ENCODE measurements around the gene TMIGD2.
A peak's percentile ranks its signal among the peaks of the same experiment; 100 is the strongest.

Gene TMIGD2

DNA sequence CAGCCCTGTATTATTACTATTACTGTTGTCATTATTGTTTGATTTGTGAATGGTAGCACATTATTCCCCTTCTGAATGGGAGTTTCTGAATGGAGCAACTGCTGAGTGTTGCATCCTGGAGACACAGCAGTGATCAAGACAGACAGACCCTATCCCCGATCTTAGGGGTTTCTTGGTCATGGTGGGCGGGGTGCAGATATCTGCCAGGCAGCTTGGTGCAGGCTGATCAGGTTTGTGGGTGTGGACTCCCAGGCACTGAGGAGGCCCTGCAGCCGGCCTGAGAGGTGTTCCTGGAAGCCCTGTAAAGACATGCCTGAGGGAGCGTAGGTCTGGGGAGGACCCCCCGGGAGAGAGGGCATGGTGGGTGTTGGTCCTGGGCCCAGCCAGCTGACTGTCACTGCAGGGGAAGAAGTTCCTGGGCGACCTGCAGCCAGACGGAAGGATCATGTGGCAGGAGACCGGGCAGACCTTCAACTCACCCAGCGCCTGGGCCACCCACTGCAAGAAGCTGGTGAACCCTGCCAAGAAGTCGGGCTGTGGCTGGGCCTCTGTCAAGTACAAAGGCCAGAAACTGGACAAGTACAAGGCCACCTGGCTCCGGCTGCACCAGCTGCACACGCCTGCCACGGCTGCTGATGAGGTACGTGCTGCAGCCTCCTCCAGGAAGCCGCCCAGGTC lies 43.3 kb upstream of the TMIGD2 start:
- H3K4me3 ChIP-seq (ENCODE audit: control insufficient read depth in 1 of 7, extremely low read depth in 1 of 7, insufficient read depth in 4 of 7, low read depth in 2 of 7, low read length in 6 of 7) = no peak overlapping the region
- 98% methylated on average over 13 of the region's 15 CpGs for WGBS (ENCODE audit: insufficient coverage)
- peaks cover 0 to 17% (median 5%) of the 10 kb centered on the region in 4 experiments for H3K36me3 ChIP-seq (ENCODE audit: control insufficient read depth in 4 of 4, insufficient read depth in 4 of 4, low read length in 3 of 4)
- H3K27me3 ChIP-seq (replicated peaks in 2 of 5; ENCODE audit: control insufficient read depth in 4 of 5, insufficient read depth in 5 of 5, low read length in 4 of 5) = no peaks in the 10 kb centered on the region
- ChIA-PET CTCF (interaction anchor here (4.4 kb wide), 1 partner anchor 78 kb away, joined by 19 read pairs; no protein-coding TSS in a partner anchor), POLR2A (interaction anchor here (1.1 kb wide), 1 partner anchor 7 kb away, joined by 4 read pairs; no protein-coding TSS in a partner anchor)
- no peak for DNase-seq
- H3K27ac ChIP-seq (ENCODE audit: insufficient read depth in 1 of 2, low read depth in 1 of 2, low read length in 2 of 2, poor library complexity in 1 of 2, severe bottlenecking in 2 of 2) = no peak overlapping the region
- H3K9me3 ChIP-seq (ENCODE audit: control extremely low read depth in 1 of 5, control insufficient read depth in 4 of 5, insufficient read depth in 2 of 5, low read depth in 1 of 5, low read length in 4 of 5) = no peaks in the 10 kb centered on the region
- H3K4me1 ChIP-seq (ENCODE audit: control extremely low read depth in 1 of 4, control insufficient read depth in 4 of 4, insufficient read depth in 4 of 4, low read length in 3 of 4) = peaks cover 0 to 25% (median 22%) of the 10 kb centered on the region in 4 experiments

DNA sequence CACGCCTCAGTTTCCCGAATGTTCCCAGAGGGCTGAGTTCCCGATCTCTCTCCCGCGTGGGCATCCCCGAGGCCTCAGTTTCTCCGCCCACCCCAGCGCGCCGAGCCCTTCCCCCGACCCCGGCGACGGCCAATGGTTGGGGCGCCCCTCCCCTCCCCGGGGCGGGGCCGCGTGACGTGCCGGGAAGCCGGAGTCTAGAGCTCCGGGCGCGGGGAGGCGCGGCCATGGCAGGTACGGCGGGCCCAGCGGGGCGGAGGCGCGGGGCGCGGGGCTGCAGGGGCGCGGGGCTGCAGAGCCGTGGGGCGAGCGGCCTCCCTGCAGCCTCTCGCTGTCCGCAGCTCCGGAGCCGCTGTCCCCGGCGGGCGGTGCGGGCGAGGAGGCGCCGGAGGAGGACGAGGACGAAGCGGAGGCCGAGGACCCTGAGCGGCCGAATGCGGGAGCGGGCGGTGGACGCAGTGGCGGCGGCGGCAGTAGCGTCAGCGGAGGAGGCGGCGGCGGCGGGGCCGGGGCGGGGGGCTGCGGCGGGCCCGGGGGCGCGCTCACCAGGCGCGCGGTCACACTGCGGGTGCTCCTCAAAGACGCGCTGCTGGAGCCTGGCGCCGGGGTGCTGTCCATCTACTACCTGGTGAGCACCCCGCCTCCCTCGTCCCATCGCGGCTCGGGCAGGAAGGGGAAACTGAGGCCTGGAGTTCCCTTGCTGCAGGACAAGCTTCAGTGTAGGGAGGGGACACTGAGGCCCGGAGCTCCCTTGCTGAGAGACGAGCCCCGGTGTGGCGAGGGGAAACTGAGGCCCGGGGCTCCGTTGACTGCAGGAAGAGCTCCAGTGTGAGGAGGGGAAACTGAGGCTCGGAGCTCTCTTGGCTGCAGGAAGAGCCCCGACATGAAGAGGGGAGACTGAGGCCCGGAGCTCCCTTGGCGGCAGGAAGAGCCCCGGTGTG lies 41.5 kb upstream of the TMIGD2 start, which contains the start of gene MPND:
Gene MPND, plus strand, starts transcription at position 193 of the 938 bp plus-strand sequence. Its CDS starts 32 bp downstream, at position 225.
- Histone ChIP-seq H3K27me3 (replicated peaks in 2 of 5; ENCODE audit: control insufficient read depth in 4 of 5, insufficient read depth in 5 of 5, low read length in 4 of 5) (no peaks in the 10 kb centered on the region), H3K9me3 (ENCODE audit: control extremely low read depth in 1 of 5, control insufficient read depth in 4 of 5, insufficient read depth in 2 of 5, low read depth in 1 of 5, low read length in 4 of 5) (no peaks in the 10 kb centered on the region), H3K36me3 (ENCODE audit: control insufficient read depth in 4 of 4, insufficient read depth in 4 of 4, low read length in 3 of 4) (peaks cover 0 to 7% (median 4%) of the 10 kb centered on the region in 4 experiments), H3K4me1 (ENCODE audit: control extremely low read depth in 1 of 4, control insufficient read depth in 4 of 4, insufficient read depth in 4 of 4, low read length in 3 of 4) (peaks cover 0 to 27% (median 23%) of the 10 kb centered on the region in 4 experiments), H3K4me3 (ENCODE audit: control insufficient read depth in 1 of 7, extremely low read depth in 1 of 7, insufficient read depth in 4 of 7, low read depth in 2 of 7, low read length in 6 of 7) (peak within 1 kb of the TSS; percentile 56 to 85 (median 75)), H3K27ac (ENCODE audit: insufficient read depth in 1 of 2, low read depth in 1 of 2, low read length in 2 of 2, poor library complexity in 1 of 2, severe bottlenecking in 2 of 2) (peak within 1 kb of the TSS; percentile 60 to 73)
- CTCF ChIA-PET = interaction anchor here (0.9 to 2.4 kb wide), 10 partner anchors 9 to 127 kb away, joined by 3 to 21 read pairs (median 3); no protein-coding TSS in a partner anchor
- peak; percentile 77 to 89 (median 87) for DNase-seq
- WGBS (ENCODE audit: insufficient coverage) = 13% methylated on average over 46 of the region's 101 CpGs
- POLR2A ChIA-PET = interaction anchor here (1.1 to 1.3 kb wide), 3 partner anchors 16 to 97 kb away, joined by 3 to 5 read pairs (median 4); partner anchors contain the start of gene YJU2

DNA sequence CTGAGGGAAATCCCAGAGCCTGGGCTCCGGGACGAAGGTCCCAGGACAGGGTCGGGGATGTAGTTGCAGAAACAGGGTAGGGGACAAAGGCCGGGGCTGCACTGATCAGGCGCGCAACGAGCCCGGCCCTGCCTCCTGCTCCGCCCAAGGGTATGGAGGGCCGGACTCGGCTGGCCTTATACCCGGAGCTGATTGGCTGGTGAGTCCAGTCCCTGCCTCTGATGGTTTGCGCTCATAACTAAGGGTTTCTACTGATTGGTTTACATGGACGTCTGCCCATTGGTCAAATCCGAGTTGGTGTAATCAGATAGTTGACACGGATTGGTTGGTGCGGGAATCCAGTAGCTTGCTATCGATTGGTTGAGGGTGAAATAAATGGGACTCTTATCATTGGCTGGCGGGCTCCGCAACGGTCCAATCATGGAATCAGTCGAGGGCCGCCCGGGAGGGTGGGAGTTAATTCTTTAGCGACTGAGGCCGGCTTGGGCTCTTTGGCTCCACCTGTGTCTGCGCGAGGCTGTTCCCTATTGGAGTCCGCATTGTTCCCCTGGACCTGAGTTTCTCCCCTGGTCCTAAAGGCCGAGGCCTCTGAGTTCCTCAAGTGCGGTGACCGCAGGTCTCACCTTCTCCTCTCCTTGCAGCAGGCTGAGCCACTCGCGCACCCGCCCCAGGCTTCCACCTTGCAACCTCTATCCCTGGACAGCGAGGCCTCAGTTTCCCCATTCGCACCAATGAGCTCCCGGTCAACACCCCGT lies 40.6 kb upstream of the TMIGD2 start:
- Histone ChIP-seq H3K4me3 (ENCODE audit: control insufficient read depth in 1 of 7, extremely low read depth in 1 of 7, insufficient read depth in 4 of 7, low read depth in 2 of 7, low read length in 6 of 7) (peak overlapping the region; percentile 47 to 85 (median 75)), H3K27me3 (replicated peaks in 2 of 5; ENCODE audit: control insufficient read depth in 4 of 5, insufficient read depth in 5 of 5, low read length in 4 of 5) (no peaks in the 10 kb centered on the region), H3K27ac (ENCODE audit: insufficient read depth in 1 of 2, low read depth in 1 of 2, low read length in 2 of 2, poor library complexity in 1 of 2, severe bottlenecking in 2 of 2) (peak overlapping the region; percentile 60 to 73), H3K4me1 (ENCODE audit: control extremely low read depth in 1 of 4, control insufficient read depth in 4 of 4, insufficient read depth in 4 of 4, low read length in 3 of 4) (peaks cover 0 to 32% (median 31%) of the 10 kb centered on the region in 4 experiments), H3K36me3 (ENCODE audit: control insufficient read depth in 4 of 4, insufficient read depth in 4 of 4, low read length in 3 of 4) (peaks cover 0 to 7% (median 4%) of the 10 kb centered on the region in 4 experiments), H3K9me3 (ENCODE audit: control extremely low read depth in 1 of 5, control insufficient read depth in 4 of 5, insufficient read depth in 2 of 5, low read depth in 1 of 5, low read length in 4 of 5) (no peaks in the 10 kb centered on the region)
- WGBS (ENCODE audit: insufficient coverage) = 0% methylated on average over 39 of the region's 39 CpGs
- POLR2A ChIA-PET = interaction anchor here (1.1 to 1.3 kb wide), 3 partner anchors 15 to 96 kb away, joined by 3 to 5 read pairs (median 4); partner anchors contain the start of gene YJU2
- DNase-seq = peak; percentile 100
- CTCF ChIA-PET = interaction anchor here (0.7 to 2.4 kb wide), 10 partner anchors 9 to 140 kb away, joined by 3 to 21 read pairs (median 3); partner anchors contain the start of gene YJU2

DNA sequence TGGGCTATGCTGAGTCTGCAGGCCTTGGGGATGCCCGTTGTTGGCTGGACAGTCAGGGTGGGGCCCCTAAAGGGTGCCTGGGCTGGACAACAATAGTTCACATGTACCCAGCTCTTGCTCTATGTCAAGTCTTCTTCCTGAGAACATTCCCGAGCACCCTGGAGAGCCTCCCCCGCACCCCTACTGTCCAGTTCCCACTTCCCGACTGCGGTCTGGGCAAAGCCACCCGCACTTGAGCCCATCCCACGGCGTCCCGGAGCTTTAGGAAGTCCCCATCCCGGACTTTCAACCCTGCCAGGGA lies 40.1 kb upstream of the TMIGD2 start:
- whole genome bisulfite sequencing (ENCODE audit: insufficient coverage) = 11% methylated on average over 8 of the region's 10 CpGs
- Histone ChIP-seq H3K9me3 (ENCODE audit: control extremely low read depth in 1 of 5, control insufficient read depth in 4 of 5, insufficient read depth in 2 of 5, low read depth in 1 of 5, low read length in 4 of 5) (no peaks in the 10 kb centered on the region), H3K4me1 (ENCODE audit: control extremely low read depth in 1 of 4, control insufficient read depth in 4 of 4, insufficient read depth in 4 of 4, low read length in 3 of 4) (peaks cover 0 to 32% (median 28%) of the 10 kb centered on the region in 4 experiments), H3K36me3 (ENCODE audit: control insufficient read depth in 4 of 4, insufficient read depth in 4 of 4, low read length in 3 of 4) (peaks cover 0 to 7% (median 4%) of the 10 kb centered on the region in 4 experiments), H3K4me3 (ENCODE audit: control insufficient read depth in 1 of 7, extremely low read depth in 1 of 7, insufficient read depth in 4 of 7, low read depth in 2 of 7, low read length in 6 of 7) (peak overlapping the region; percentile 47 to 85 (median 73)), H3K27ac (ENCODE audit: insufficient read depth in 1 of 2, low read depth in 1 of 2, low read length in 2 of 2, poor library complexity in 1 of 2, severe bottlenecking in 2 of 2) (peak overlapping the region; percentile 60 to 70), H3K27me3 (replicated peaks in 2 of 5; ENCODE audit: control insufficient read depth in 4 of 5, insufficient read depth in 5 of 5, low read length in 4 of 5) (no peaks in the 10 kb centered on the region)
- ChIA-PET POLR2A (interaction anchor here (1.1 to 1.2 kb wide), 2 partner anchors 52 to 95 kb away, joined by 3 to 4 read pairs; partner anchors contain the start of gene YJU2), CTCF (interaction anchor here (0.7 to 2.4 kb wide), 6 partner anchors 11 to 139 kb away, joined by 3 to 21 read pairs (median 3); partner anchors contain the start of gene YJU2)
- DNase-seq = no peak

DNA sequence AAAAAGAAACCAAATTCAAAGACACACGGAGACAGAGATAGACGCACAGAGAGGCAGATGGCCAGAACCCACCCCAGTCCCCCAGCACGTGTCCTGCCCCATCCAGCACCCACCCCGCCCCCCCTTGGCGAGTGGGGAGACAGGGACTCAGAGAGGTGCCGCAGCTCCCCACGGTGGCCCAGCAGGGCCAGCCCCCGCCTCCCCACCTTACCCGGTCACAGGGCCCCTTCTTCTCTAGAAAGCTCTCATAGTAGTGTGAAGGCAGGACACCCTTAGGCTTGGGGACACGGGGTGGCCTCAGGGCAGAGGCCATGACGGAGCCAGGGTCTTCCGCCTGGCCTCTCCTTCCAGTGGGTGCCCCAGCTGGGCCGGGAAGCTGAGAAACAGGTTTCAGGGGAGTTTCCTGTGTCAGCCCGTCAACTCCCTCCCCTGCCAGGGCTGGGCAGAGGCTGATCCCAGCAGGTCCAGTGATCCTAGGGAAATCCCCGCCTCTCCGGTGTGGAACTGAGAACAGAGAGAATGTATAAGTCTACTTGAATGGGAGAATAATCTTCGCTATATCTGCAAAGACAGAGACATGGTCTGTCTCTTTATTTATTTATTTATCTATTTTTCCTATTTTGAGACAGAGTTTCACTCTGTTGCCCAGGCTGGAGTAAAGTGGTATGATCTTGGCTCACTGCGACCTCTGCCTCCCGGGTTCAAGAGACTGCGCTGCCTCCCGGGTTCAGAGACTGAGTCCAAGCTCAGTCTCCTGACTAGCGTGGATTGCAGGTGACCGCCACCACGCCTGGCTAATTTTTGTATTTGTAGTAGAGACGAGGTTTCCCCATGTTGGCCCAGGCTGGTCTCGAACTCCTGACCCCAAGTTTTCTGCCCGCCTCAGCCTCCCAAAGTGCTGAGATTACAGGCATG lies 36.5 kb upstream of the TMIGD2 start, which contains the start of gene STAP2:
Gene STAP2, minus strand, starts transcription at position 387 of the 915 bp plus-strand sequence. Its CDS starts 74 bp downstream, at position 313.
- H3K4me3 ChIP-seq (ENCODE audit: control insufficient read depth in 1 of 7, extremely low read depth in 1 of 7, insufficient read depth in 4 of 7, low read depth in 2 of 7, low read length in 6 of 7) = peak within 1 kb of the TSS; percentile 7 to 89 (median 69)
- 68% methylated on average over 16 of the region's 27 CpGs for WGBS (ENCODE audit: insufficient coverage)
- DNase-seq = peak in 1 of 3 donors; percentile 32
- H3K4me1 ChIP-seq (ENCODE audit: control extremely low read depth in 1 of 4, control insufficient read depth in 4 of 4, insufficient read depth in 4 of 4, low read length in 3 of 4) = peaks cover 0 to 23% (median 19%) of the 10 kb centered on the region in 4 experiments
- H3K27ac ChIP-seq (ENCODE audit: insufficient read depth in 1 of 2, low read depth in 1 of 2, low read length in 2 of 2, poor library complexity in 1 of 2, severe bottlenecking in 2 of 2) = peak within 1 kb of the TSS; percentile 12 to 40
- POLR2A ChIA-PET = interaction anchor here (0.7 to 1.2 kb wide), 2 partner anchors 7 to 946 kb away, joined by 3 to 4 read pairs; no protein-coding TSS in a partner anchor
- H3K27me3 ChIP-seq (replicated peaks in 2 of 5; ENCODE audit: control insufficient read depth in 4 of 5, insufficient read depth in 5 of 5, low read length in 4 of 5) = no peaks in the 10 kb centered on the region
- CTCF ChIA-PET = interaction anchor here (1.0 to 1.3 kb wide), 2 partner anchors 9 to 18 kb away, joined by 3 to 4 read pairs; no protein-coding TSS in a partner anchor
- H3K36me3 ChIP-seq (ENCODE audit: control insufficient read depth in 4 of 4, insufficient read depth in 4 of 4, low read length in 3 of 4) = peaks cover 0 to 2% (median 0%) of the 10 kb centered on the region in 4 experiments
- no peaks in the 10 kb centered on the region for H3K9me3 ChIP-seq (ENCODE audit: control extremely low read depth in 1 of 5, control insufficient read depth in 4 of 5, insufficient read depth in 2 of 5, low read depth in 1 of 5, low read length in 4 of 5)
